Activated CD4-positive, alpha-beta T cell treated with anti-CD3 and anti-CD28 coated beads, Interleukin-2, Interleukin-4, amounts not matched to agents 100 ng/mL and 50 ng/mL, durations not matched to agents 16 hours and 8 hours (primary cell): Measurements from ENCODE around the gene FBXO41.
"Not testable (repeated sequence)": the region's sequence is repeated elsewhere in the genome, so short reads cannot be mapped to it uniquely, and the experiment has no call there.

Experiments
- DNase-seq: peaks from one replicate; pipeline ENCODE4 v3.0.0-alpha.2; 2020; ENCODE audit warnings: low spot score

The FBXO41 gene

DNA sequence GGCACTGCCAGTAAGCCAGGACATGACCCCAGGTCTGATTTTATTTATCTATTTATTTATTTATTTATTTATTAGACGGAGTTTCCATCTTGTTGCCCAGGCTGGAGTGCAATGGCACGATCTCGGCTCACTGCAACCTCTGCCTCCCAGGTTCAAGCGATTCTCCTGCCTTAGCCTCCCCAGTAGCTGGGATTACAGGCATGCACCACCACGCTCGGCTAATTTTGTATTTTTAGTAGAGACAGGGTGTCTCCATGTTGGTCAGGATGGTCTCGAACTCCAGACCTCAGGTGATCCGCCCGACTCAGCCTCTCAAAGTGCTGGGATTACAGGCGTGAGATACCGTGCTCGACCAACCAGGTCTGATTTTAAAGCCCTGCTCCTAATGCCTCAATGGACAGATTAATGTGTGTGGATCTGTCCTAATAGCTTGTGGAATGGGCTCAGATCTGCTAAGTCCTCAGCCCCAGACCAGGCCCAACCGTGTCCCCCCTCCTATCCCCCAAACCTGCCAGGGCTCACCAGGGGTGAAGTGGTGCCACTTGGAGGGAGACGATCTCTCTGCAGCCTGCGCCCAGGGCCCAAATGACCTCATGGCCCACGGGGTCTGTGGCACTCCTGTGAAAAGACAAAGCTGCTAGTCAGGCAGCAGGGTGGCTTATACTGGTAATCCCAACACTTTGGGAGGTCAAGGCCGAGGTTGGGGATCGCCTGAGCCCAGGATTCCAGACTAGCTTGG lies 21.4 kb downstream of the FBXO41 start:
- not testable (repeated sequence) for DNase-seq

GRCh38 chr2:73262108-73262651 lies 22.1 kb downstream of the FBXO41 start:
- DNase-seq, result no peak

DNA sequence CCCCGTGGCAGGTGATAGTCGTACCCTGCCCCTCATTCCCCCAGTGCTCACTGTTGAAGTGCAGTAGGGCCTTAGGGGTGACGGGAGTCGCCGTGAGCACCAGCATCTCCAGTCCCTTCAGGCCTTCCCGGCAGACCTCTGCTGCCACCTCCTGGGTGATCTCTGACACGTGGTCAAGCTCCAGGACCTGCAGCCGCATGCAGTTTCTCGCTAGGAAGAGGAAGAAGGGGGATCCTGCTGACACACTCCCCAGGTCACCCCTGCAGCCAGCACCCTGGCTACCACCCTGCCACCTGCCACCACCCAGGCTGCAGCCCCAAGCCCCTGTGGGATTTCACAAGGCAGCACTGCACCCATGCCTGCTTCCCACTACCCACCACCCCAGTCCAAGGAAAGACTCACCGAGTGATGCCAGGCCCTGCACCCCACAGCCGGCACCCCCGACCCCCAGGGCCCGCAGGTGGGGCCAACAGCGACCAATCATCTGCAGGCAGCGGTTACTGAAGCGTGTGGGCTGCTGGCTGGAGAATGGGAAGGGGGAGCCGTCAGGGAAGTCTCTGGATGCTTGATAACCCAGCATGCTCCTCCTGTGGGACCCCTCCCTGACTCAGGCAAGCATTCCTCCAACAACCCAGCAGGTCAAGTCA lies 23.8 kb downstream of the FBXO41 start:
- DNase-seq, result no peak

DNA sequence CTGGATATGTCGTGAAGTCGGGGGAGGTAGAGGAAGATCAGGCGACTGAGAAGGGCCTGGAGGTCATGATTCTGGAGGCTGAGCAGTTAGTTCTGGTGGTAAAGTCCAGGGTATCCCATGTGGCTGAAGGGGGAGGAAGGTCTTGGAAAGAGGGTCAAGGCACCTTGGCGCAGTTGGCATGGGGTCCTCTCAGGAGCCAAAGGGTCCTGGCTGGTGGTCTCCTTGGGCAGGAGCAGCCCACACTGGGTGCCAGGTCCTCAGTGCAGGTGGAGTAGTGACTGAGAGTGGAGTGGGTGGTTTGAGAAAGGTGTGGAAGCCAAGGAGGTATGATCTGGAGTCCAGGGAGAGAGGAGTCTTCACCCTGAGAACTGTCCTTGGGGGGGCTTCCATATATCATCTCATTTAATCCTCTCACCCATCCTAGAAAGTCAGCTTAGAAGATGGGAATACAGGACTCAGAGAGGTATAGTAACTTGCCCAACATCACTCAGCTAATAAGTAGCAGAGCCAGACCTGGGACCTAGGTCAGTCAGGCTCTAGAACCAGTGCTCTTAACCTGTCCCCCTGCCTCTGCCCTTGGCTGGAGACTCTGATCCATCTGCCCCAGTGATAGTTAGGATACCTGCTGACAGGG lies 24.5 kb downstream of the FBXO41 start:
- DNase-seq, result no peak

DNA sequence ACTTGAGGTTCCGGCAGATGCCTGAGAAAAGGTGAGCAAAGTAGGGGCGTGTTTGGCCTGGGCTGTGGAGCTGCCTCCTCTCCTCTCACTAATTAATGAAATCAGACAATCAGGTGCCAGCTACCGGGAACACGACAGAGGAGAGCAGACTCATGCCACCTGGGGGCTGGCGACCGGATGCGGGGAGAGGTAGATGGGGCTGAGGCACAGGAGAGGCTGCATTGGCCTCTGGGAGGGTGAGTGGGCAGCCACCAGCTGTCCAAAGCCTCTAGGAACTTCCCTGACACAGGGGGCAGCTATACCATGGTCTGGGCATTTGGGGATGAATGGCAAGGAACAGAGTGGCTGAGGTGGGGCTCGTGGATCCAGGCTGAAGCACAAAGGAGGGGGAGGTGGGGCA lies 25.0 kb downstream of the FBXO41 start:
- no peak for DNase-seq

DNA sequence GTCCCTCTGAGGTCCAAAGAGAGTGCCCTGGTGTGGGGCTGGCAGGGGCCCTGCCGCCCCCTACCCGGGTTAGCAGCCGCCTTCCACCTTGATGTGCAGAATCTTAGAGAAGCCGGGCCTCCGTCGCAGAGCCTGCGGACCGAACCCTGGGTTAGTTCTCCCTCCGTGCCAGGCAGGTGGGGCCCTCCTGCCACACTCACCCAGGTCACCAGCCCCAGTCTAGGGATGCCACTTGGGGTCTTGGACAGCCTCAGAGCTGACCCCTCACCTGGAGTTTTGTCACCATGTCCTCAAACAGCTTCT lies 25.4 kb downstream of the FBXO41 start:
- no peak for DNase-seq

GRCh38 chr2:73258186-73258912 lies 25.9 kb downstream of the FBXO41 start:
- no peak for DNase-seq

- DNase-seq, result no peak
Measured at GRCh38 chr2:73257425-73258125, 26.7 kb downstream of the FBXO41 start.

DNA sequence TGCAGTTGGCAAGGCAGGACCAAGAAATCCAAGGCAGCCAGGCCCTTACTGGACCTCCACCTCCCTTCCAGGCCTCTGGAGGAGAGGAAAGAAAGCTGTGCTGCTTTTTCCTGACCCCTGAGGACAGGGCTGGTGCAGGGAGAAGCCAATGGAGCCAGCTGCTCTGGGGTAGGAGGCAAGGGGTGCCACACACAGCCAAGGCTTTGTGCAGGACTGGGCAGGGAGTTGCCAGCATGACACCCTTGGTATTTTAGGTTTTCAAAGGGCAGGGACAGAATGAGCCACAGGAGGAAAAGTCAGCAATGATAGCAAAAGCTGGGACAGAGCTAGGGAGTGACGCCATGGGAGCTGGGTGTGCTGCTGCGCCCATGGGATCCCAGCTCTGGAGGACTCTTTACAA lies 27.3 kb downstream of the FBXO41 start:
- DNase-seq, result no peak

DNA sequence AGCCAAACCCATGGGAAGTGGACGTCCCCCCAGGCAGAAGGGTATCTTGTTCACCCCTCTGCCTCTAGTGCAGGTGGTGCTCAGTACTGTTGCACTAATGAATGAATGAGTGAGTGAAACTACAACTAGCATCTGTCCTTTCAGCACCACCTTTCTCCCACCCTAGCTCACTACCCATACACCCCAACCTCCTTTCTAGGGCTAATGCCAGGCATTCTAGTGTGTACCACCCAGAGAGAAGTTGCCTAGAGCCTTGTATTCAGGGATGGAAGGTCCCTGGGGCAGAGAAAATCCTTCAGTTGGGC lies 27.7 kb downstream of the FBXO41 start:
- no peak for DNase-seq

- DNase-seq, result no peak
Measured at GRCh38 chr2:73255907-73256617, 28.2 kb downstream of the FBXO41 start.

DNA sequence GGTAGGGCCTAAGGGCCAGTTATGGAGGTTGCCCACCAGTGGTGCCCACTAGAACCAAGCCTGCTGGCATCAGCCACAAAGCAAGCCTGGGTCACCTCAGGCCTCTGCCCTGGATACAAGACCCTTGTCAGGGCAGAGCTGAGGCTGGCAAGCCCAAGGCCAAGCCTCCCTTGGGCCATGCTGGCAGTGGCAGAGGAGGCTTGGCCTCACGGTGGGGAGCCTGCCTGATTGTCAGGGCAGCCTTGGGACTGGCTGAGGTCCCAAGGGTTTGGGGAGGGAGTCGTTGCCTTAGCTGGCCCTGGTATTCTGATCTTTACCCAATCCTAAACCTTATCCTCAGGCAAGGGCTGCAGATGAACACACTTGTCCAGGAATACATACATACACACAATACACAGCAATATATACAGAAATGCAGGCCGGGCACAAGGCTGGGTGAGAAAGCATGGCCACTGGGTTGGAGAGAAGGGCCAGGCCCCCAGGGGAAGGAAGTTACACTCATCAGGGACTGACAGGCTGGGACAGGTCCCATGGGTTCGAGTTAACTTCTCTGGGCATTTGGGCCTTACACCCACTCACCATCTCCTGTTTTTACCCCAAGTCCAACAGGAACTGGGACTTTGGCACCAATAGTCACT lies 29.2 kb downstream of the FBXO41 start:
- no peak for DNase-seq

DNA sequence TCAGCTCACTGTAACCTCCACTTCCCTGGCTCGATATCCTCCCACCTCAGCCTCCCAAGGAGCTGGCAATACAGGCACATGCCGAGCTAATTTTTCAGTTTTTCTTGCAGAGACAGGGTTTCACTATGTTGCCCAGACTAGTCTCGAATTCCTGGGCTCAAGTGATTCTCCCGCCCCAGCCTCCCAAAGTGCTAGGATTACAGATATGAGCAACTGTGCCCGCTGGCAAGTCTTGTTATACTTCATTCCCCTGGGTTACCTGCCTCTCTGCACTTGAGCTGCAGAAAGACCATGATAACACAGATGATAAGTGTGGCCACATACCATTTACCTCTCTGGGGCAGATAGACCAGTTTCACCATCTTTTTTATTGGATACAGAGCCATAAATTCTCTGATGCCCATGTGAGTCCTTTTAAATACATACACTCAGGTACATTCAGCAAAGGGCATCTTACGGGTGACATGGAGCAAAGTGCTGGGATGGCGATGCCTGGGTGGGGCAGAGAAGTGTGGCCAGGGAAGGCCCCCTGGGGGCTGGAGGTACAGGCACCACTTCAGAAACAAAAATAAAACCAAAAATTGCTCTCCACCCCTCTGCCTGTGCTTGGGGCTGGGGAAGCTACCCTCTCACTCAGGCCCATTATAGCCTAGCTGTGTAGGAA lies 29.8 kb downstream of the FBXO41 start:
- DNase-seq, result no peak

- no peak for DNase-seq
Measured at GRCh38 chr2:73253901-73254300, 30.4 kb downstream of the FBXO41 start.

DNA sequence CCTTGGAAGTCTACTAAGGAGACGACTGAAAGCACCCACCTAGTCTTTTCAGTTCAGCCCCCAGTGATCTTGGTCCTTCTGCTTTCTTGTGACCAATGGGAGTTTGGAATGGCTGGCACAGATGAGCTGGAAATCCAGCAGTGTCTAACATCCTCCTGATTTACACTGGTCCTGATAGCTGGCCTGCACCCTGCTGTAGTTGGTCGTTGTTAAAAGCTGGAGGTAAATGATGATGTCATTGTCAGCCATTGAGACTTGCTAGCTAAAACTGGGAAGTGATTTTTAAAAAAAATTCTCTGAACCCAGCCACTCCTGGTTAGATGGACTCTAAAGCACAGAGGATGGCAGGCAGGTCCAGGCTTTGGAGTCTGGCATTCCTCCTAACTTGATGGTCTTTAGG lies 30.9 kb downstream of the FBXO41 start:
- no peak for DNase-seq

DNA sequence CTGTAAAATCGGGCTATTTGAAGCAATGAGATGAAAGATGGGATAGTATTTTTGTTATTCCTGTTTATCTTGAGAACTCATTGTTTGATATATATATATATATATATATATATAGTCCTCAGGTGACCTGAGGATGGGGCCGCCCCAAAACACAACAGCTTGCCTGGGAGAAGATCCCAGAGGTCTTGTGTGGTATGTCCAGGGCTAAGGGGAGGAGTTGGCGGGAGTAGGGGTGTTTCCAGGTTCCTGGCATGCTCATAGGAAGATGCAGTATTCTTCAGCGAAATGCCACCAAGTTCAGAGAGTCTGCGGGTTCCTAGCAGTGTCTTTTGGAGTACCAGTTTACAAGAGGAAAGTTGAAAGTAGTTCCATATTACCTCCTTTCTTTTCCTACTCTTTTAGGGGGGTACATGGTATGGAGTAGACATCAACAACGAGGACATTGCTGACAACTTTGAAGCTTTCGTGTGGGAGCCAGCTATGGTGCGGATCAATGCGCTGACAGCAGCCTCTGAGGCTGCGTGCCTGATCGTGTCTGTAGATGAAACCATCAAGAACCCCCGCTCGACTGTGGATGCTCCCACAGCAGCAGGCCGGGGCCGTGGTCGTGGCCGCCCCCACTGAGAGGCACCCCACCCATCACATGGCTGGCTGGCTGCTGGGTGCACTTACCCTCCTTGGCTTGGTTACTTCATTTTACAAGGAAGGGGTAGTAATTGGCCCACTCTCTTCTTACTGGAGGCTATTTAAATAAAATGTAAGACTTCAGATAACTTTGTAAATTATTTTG lies 31.8 kb downstream of the FBXO41 start:
- no peak for DNase-seq

DNA sequence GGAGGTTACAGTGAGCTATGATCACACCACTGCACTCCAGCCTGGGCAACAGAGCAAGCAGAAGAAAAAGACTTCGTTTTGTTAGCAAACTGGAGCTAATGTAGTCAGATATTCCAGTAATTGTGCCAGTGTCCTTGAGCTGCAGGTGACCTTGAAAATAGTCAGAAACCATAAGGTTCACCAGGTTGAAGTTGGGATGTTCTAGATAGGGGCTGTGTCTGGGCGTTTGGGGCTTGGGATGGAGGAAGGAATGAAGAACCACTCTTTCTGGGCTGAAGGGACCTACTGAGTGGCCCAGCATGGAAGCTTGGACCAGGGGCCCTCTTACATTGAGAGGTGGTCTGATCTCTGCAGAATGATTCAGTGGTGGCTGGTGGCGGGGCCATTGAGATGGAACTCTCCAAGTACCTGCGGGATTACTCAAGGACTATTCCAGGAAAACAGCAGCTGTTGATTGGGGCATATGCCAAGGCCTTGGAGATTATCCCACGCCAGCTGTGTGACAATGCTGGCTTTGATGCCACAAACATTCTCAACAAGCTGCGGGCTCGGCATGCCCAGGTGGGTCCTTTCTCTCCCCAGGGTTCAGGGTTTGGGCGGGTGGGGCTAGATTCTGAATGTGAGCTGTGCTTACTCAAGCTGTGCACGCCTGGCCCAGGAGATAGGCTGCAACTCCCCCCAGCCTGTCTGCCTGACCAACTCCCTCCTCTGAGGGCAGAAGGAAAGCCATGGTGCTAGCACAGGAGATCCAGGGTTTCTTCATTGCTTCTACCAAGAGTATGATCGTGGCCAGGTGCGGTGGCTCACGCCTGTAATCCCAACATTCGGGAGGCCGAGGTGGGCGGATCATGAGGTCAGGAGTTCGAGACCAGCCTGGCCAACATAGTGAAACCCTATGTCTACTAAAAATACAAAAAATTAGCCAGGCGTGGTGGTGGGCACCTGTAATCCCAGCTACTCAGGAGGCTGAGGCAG lies 33.1 kb downstream of the FBXO41 start:
- DNase-seq, result no peak

- no peak for DNase-seq
Measured at GRCh38 chr2:73249636-73250035, 34.6 kb downstream of the FBXO41 start.
